Erythroblast (primary cell): Measurements from ENCODE around the gene PGGT1B.

ENCODE experiments used
- DNase-seq, 2 experiments: peaks; one replicate each; lab custom pipeline; 2025; lab: John Stamatoyannopoulos, UW
- GATA1 ChIP-seq: IDR thresholded peaks from 2 replicates; pipeline ENCODE4 v1.6.1; 2011; ENCODE audit warnings: low read depth, mild to moderate bottlenecking, control low read depth, low read length, moderate library complexity
- POLR2A ChIP-seq: IDR thresholded peaks from 2 replicates; pipeline ENCODE4 v1.6.1; 2011; ENCODE audit warnings: mild to moderate bottlenecking, low read length

PGGT1B gene

GRCh38 chr5:115237066-115237465 lies 25.6 kb downstream of the PGGT1B start:
- no peak for DNase-seq
- TF ChIP-seq POLR2A = no peak
- TF ChIP-seq GATA1 = no peak

GRCh38 chr5:115236599-115236998 lies 26.1 kb downstream of the PGGT1B start:
- DNase-seq = no peak
- TF ChIP-seq GATA1 (no peak), POLR2A (no peak)

GRCh38 chr5:115231598-115231997 lies 31.1 kb downstream of the PGGT1B start:
- no peak for TF ChIP-seq GATA1
- TF ChIP-seq POLR2A = no peak
- DNase-seq = no peak

- DNase-seq = no peak
- TF ChIP-seq POLR2A (no peak), GATA1 (no peak)
Observed at GRCh38 chr5:115229606-115230005, 33.1 kb downstream of the PGGT1B start.

GRCh38 chr5:115227281-115227680 lies 35.4 kb downstream of the PGGT1B start:
- DNase-seq = no peak
- TF ChIP-seq GATA1 = no peak
- TF ChIP-seq POLR2A = no peak

- TF ChIP-seq GATA1 (no peak), POLR2A (no peak)
- DNase-seq = no peak
Observed at GRCh38 chr5:115214541-115214940, 48.1 kb downstream of the PGGT1B start.

- no peak for DNase-seq
Observed at GRCh38 chr5:115209279-115209678, 53.4 kb downstream of the PGGT1B start.

GRCh38 chr5:115202952-115203351 lies 59.7 kb downstream of the PGGT1B start:
- TF ChIP-seq POLR2A (no peak), GATA1 (no peak)
- no peak for DNase-seq

More at GRCh38 chr5:115209279-115209678, 53.4 kb downstream of the PGGT1B start:
- TF ChIP-seq GATA1 (no peak), POLR2A (no peak)

- DNase-seq = no peak
- TF ChIP-seq GATA1 (no peak), POLR2A (no peak)
Observed at GRCh38 chr5:115196161-115196560, 66.5 kb downstream of the PGGT1B start.

GRCh38 chr5:115194676-115195075 lies 68.0 kb downstream of the PGGT1B start:
- TF ChIP-seq POLR2A (no peak), GATA1 (no peak)
- no peak for DNase-seq

- no peak for TF ChIP-seq POLR2A
- TF ChIP-seq GATA1 = no peak
- no peak for DNase-seq
Observed at GRCh38 chr5:115193295-115193694, 69.4 kb downstream of the PGGT1B start.

GRCh38 chr5:115192098-115192497 lies 70.6 kb downstream of the PGGT1B start:
- TF ChIP-seq POLR2A = no peak
- no peak for TF ChIP-seq GATA1
- DNase-seq = no peak

- no peak for TF ChIP-seq GATA1
- TF ChIP-seq POLR2A = no peak
Observed at GRCh38 chr5:115191474-115192031, 71.1 kb downstream of the PGGT1B start.

GRCh38 chr5:115190388-115190787 lies 72.3 kb downstream of the PGGT1B start:
- DNase-seq = no peak
- TF ChIP-seq POLR2A (no peak), GATA1 (no peak)

More at GRCh38 chr5:115191474-115192031, 71.1 kb downstream of the PGGT1B start:
- DNase-seq = no peak

- TF ChIP-seq POLR2A = no peak
- DNase-seq = no peak
Observed at GRCh38 chr5:115189866-115190265, 72.8 kb downstream of the PGGT1B start.

- TF ChIP-seq GATA1 (no peak), POLR2A (no peak)
- no peak for DNase-seq
Observed at GRCh38 chr5:115186794-115187193, 75.9 kb downstream of the PGGT1B start.
